Activated naive CD4-positive, alpha-beta T cell treated with anti-CD3 and anti-CD28 coated beads for 36 hours (primary cell): ENCODE data around the gene RXFP2. TPM values are rescaled to one million over a fixed set of nuclear protein-coding genes. Genes with fewer than 3 reads are reported as not detected.

Experiments
- CTCF ChIA-PET: fragments of 350-600 bp; sonication (Branson Sonifier 250); formaldehyde crosslinking; loops from one replicate; lab custom pipeline; 2021; ENCODE audit warnings: antibody characterized with exemption; lab: Charles Lee
- DNase-seq: peaks from one replicate; pipeline ENCODE4 v3.0.0-alpha.2; 2020
- H3K27ac Mint-ChIP-seq: one replicate; pipeline ENCODE4 v1.8.0; 2021; ENCODE audit warnings: mild to moderate bottlenecking, mixed read lengths
- H3K27me3 Mint-ChIP-seq: one replicate; pipeline ENCODE4 v1.8.0; 2021; ENCODE audit warnings: low read depth, mixed read lengths
- H3K36me3 Mint-ChIP-seq: one replicate; pipeline ENCODE4 v1.8.0; 2021; ENCODE audit warnings: low read depth, mixed read lengths
- H3K4me1 Mint-ChIP-seq: one replicate; pipeline ENCODE4 v1.8.0; 2021; ENCODE audit warnings: low read depth, mixed read lengths
- H3K4me3 Mint-ChIP-seq: one replicate; pipeline ENCODE4 v1.8.0; 2021; ENCODE audit warnings: mild to moderate bottlenecking, moderate library complexity, mixed read lengths
- H3K9me3 Mint-ChIP-seq: one replicate; pipeline ENCODE4 v1.8.0; 2021; ENCODE audit warnings: mixed read lengths
- intact Hi-C: fragments of 100-400 bp; cut with micrococcal nuclease; formaldehyde crosslinking; loops from one replicate; pipeline ENCODE4 v1.15.1; 2023
- total RNA-seq, 2 experiments: library from RNA; stranded (reverse); gene quantifications; one replicate each; pipeline ENCODE4 v1.2.3, GENCODE V29; 2021

The RXFP2 gene
- total RNA-seq, 2 experiments from 2014 or later = not detected

GRCh38 chr13:31769575-31769974, 30.2 kb downstream of the RXFP2 start:
- Mint-ChIP-seq H3K27ac (no peak overlapping the region), H3K27me3 (no peaks in the 10 kb centered on the region), H3K36me3 (no peaks in the 10 kb centered on the region), H3K4me3 (no peak overlapping the region), H3K9me3 (no peaks in the 10 kb centered on the region), H3K4me1 (peaks cover 7% of the 10 kb centered on the region)
- no peak for DNase-seq
- intact Hi-C loops = no loop called here
- CTCF ChIA-PET = no interaction called here

- Mint-ChIP-seq H3K4me3 (no peak overlapping the region), H3K27ac (no peak overlapping the region), H3K4me1 (peaks cover 7% of the 10 kb centered on the region), H3K9me3 (no peaks in the 10 kb centered on the region), H3K27me3 (peaks cover 3% of the 10 kb centered on the region), H3K36me3 (no peaks in the 10 kb centered on the region)
- intact Hi-C loops = no loop called here
- CTCF ChIA-PET = no interaction called here
- DNase-seq = no peak
These were observed 32.9 kb downstream of the RXFP2 start for GRCh38 chr13:31772231-31772630.

- intact Hi-C loops = no loop called here
- peaks cover 3% of the 10 kb centered on the region for H3K27me3 Mint-ChIP-seq
- no peak for DNase-seq
- H3K27ac Mint-ChIP-seq = no peak overlapping the region
- peaks cover 7% of the 10 kb centered on the region for H3K4me1 Mint-ChIP-seq
- H3K36me3 Mint-ChIP-seq = no peaks in the 10 kb centered on the region
- CTCF ChIA-PET = interaction anchor here (0.6 kb wide), 1 partner anchor 502 kb away, joined by 3 read pairs; no protein-coding TSS in a partner anchor
- H3K9me3 Mint-ChIP-seq = no peaks in the 10 kb centered on the region
- H3K4me3 Mint-ChIP-seq = no peak overlapping the region
These were observed 34.2 kb downstream of the RXFP2 start for GRCh38 chr13:31773538-31773937.

GRCh38 chr13:31774186-31774750, 34.9 kb downstream of the RXFP2 start:
- CTCF ChIA-PET = no interaction called here
- H3K27ac Mint-ChIP-seq = no peak overlapping the region
- H3K4me1 Mint-ChIP-seq = peaks cover 7% of the 10 kb centered on the region
- peaks cover 3% of the 10 kb centered on the region for H3K27me3 Mint-ChIP-seq
- intact Hi-C loops = no loop called here
- no peak for DNase-seq
- no peaks in the 10 kb centered on the region for H3K9me3 Mint-ChIP-seq
- no peaks in the 10 kb centered on the region for H3K36me3 Mint-ChIP-seq
- H3K4me3 Mint-ChIP-seq = no peak overlapping the region

GRCh38 chr13:31775148-31775547, 35.8 kb downstream of the RXFP2 start:
- no peak for DNase-seq
- CTCF ChIA-PET = no interaction called here
- no peak overlapping the region for H3K4me3 Mint-ChIP-seq
- H3K9me3 Mint-ChIP-seq = no peaks in the 10 kb centered on the region
- H3K4me1 Mint-ChIP-seq = peaks cover 7% of the 10 kb centered on the region
- H3K27me3 Mint-ChIP-seq = peaks cover 7% of the 10 kb centered on the region
- intact Hi-C loops = no loop called here
- H3K36me3 Mint-ChIP-seq = no peaks in the 10 kb centered on the region
- H3K27ac Mint-ChIP-seq = no peak overlapping the region

GRCh38 chr13:31775686-31776085, 36.4 kb downstream of the RXFP2 start:
- Mint-ChIP-seq H3K4me1 (peaks cover 7% of the 10 kb centered on the region), H3K27me3 (peaks cover 7% of the 10 kb centered on the region), H3K4me3 (no peak overlapping the region), H3K27ac (no peak overlapping the region), H3K9me3 (no peaks in the 10 kb centered on the region), H3K36me3 (no peaks in the 10 kb centered on the region)
- DNase-seq = no peak
- CTCF ChIA-PET = no interaction called here
- intact Hi-C loops = no loop called here

GRCh38 chr13:31781064-31781463, 41.7 kb downstream of the RXFP2 start:
- DNase-seq = no peak
- Mint-ChIP-seq H3K27me3 (peaks cover 12% of the 10 kb centered on the region), H3K4me3 (no peak overlapping the region), H3K9me3 (no peaks in the 10 kb centered on the region), H3K36me3 (no peaks in the 10 kb centered on the region), H3K27ac (no peak overlapping the region), H3K4me1 (no peaks in the 10 kb centered on the region)
- CTCF ChIA-PET = no interaction called here
- intact Hi-C loops = no loop called here

GRCh38 chr13:31786011-31786410, 46.7 kb downstream of the RXFP2 start:
- no peak for DNase-seq
- intact Hi-C loops = no loop called here
- H3K27me3 Mint-ChIP-seq = peaks cover 14% of the 10 kb centered on the region
- H3K27ac Mint-ChIP-seq = no peak overlapping the region
- no peak overlapping the region for H3K4me3 Mint-ChIP-seq
- CTCF ChIA-PET = interaction anchor here (0.6 kb wide), 1 partner anchor 132 kb away, joined by 3 read pairs; no protein-coding TSS in a partner anchor
- H3K9me3 Mint-ChIP-seq = no peaks in the 10 kb centered on the region
- H3K36me3 Mint-ChIP-seq = no peaks in the 10 kb centered on the region
- H3K4me1 Mint-ChIP-seq = no peaks in the 10 kb centered on the region

- DNase-seq = no peak
- Mint-ChIP-seq H3K27me3 (peaks cover 10% of the 10 kb centered on the region), H3K27ac (no peak overlapping the region), H3K4me3 (no peak overlapping the region), H3K36me3 (no peaks in the 10 kb centered on the region), H3K9me3 (no peaks in the 10 kb centered on the region), H3K4me1 (no peaks in the 10 kb centered on the region)
- CTCF ChIA-PET = no interaction called here
- intact Hi-C loops = no loop called here
These were observed 51.7 kb downstream of the RXFP2 start for GRCh38 chr13:31790992-31791391.

GRCh38 chr13:31793246-31793645, 53.9 kb downstream of the RXFP2 start:
- no peaks in the 10 kb centered on the region for H3K36me3 Mint-ChIP-seq
- H3K9me3 Mint-ChIP-seq = no peaks in the 10 kb centered on the region
- peaks cover 12% of the 10 kb centered on the region for H3K27me3 Mint-ChIP-seq
- no peak for DNase-seq
- H3K27ac Mint-ChIP-seq = no peak overlapping the region
- intact Hi-C loops = no loop called here
- no peaks in the 10 kb centered on the region for H3K4me1 Mint-ChIP-seq
- no peak overlapping the region for H3K4me3 Mint-ChIP-seq
- CTCF ChIA-PET = interaction anchor here (0.7 kb wide), 1 partner anchor 280 kb away, joined by 3 read pairs; no protein-coding TSS in a partner anchor

GRCh38 chr13:31794452-31794851, 55.1 kb downstream of the RXFP2 start:
- Mint-ChIP-seq H3K9me3 (no peaks in the 10 kb centered on the region), H3K27me3 (peaks cover 12% of the 10 kb centered on the region), H3K4me3 (no peak overlapping the region), H3K27ac (no peak overlapping the region), H3K36me3 (no peaks in the 10 kb centered on the region), H3K4me1 (no peaks in the 10 kb centered on the region)
- intact Hi-C loops = no loop called here
- no peak for DNase-seq
- CTCF ChIA-PET = no interaction called here

- CTCF ChIA-PET = no interaction called here
- Mint-ChIP-seq H3K4me1 (no peaks in the 10 kb centered on the region), H3K27ac (no peak overlapping the region), H3K36me3 (no peaks in the 10 kb centered on the region), H3K4me3 (no peak overlapping the region), H3K27me3 (peaks cover 3% of the 10 kb centered on the region), H3K9me3 (no peaks in the 10 kb centered on the region)
- DNase-seq = no peak
- intact Hi-C loops = no loop called here
These were observed 57.9 kb downstream of the RXFP2 start for GRCh38 chr13:31797154-31797775.

- intact Hi-C loops = no loop called here
These were observed 58.9 kb downstream of the RXFP2 start for GRCh38 chr13:31798189-31798588.

More at GRCh38 chr13:31798189-31798588, 58.9 kb downstream of the RXFP2 start:
- Mint-ChIP-seq H3K27me3 (peaks cover 3% of the 10 kb centered on the region), H3K4me3 (no peak overlapping the region), H3K4me1 (no peaks in the 10 kb centered on the region), H3K9me3 (no peaks in the 10 kb centered on the region), H3K36me3 (no peaks in the 10 kb centered on the region), H3K27ac (no peak overlapping the region)
- CTCF ChIA-PET = no interaction called here
- DNase-seq = no peak
